ENCODE data around the gene KRT14. TPM values are rescaled to one million over a fixed set of nuclear protein-coding genes. Genes with fewer than 3 reads are reported as not detected.

The KRT14 gene
- total and polyA plus RNA-seq, 2 experiments from 2014 or later = not detected

DNA sequence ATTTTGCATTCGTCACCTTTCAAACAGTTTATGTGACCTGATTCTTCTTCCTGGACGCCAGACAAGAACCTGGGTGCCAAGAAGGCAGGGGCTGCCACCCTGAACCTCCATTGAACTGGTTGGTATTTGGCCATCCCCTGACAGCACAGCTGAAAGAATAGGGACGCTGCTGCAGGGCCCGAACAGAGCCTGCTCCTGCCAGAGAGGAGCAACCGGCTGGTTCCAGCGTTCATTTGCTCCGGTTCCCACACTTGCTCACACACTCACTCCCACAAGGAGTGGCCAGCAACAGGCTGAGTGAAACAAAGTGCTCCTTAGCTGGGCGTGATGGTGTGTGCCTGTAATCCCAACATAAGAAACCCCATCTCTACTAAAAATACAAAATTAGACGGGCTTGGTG is 29.8 kb downstream of the KRT14 start:
- ATAC-seq (no peak), DNase-seq (ENCODE audit: low spot score) (no peak)
- peaks cover 8% of the 10 kb centered on the region for H3K4me1 Mint-ChIP-seq
- Histone ChIP-seq H3K4me1 (ENCODE audit: insufficient read depth) (no peaks in the 10 kb centered on the region; the same call in none of the 2 replicates), H3K4me3 (no peak overlapping the region), H3F3A (replicated peaks; ENCODE audit: low read depth) (no peaks in the 10 kb centered on the region), H2AFZ (no peak overlapping the region), H3K27ac (ENCODE audit: low read depth) (no peak overlapping the region), H3K9me2 (ENCODE audit: insufficient read depth) (no peaks in the 10 kb centered on the region), H4K20me1 (replicated peaks; ENCODE audit: insufficient read depth) (no peaks in the 10 kb centered on the region), H3K27me3 (ENCODE audit: insufficient read depth) (no peaks in the 10 kb centered on the region), H3K36me3 (ENCODE audit: insufficient read depth) (no peaks in the 10 kb centered on the region), H3K4me2 (no peak overlapping the region), H3K79me2 (replicated peaks; ENCODE audit: insufficient read depth) (no peaks in the 10 kb centered on the region)
- no peak overlapping the region for H3K27ac Mint-ChIP-seq
- no peaks in the 10 kb centered on the region for H3K36me3 Mint-ChIP-seq (ENCODE audit: low read depth)
- no peaks in the 10 kb centered on the region for H3K9me3 Mint-ChIP-seq
- no peak for TF ChIP-seq EZH2phosphoT487 (IDR thresholded peaks at IDR 0.05; ENCODE audit: unreplicated experiment)
- no peak for TF ChIP-seq JUNB (IDR thresholded peaks at IDR 0.05; ENCODE audit: unreplicated experiment)
- TF ChIP-seq STAT1 (IDR thresholded peaks at IDR 0.05; ENCODE audit: unreplicated experiment) = no peak
- TF ChIP-seq, protein P1, sequence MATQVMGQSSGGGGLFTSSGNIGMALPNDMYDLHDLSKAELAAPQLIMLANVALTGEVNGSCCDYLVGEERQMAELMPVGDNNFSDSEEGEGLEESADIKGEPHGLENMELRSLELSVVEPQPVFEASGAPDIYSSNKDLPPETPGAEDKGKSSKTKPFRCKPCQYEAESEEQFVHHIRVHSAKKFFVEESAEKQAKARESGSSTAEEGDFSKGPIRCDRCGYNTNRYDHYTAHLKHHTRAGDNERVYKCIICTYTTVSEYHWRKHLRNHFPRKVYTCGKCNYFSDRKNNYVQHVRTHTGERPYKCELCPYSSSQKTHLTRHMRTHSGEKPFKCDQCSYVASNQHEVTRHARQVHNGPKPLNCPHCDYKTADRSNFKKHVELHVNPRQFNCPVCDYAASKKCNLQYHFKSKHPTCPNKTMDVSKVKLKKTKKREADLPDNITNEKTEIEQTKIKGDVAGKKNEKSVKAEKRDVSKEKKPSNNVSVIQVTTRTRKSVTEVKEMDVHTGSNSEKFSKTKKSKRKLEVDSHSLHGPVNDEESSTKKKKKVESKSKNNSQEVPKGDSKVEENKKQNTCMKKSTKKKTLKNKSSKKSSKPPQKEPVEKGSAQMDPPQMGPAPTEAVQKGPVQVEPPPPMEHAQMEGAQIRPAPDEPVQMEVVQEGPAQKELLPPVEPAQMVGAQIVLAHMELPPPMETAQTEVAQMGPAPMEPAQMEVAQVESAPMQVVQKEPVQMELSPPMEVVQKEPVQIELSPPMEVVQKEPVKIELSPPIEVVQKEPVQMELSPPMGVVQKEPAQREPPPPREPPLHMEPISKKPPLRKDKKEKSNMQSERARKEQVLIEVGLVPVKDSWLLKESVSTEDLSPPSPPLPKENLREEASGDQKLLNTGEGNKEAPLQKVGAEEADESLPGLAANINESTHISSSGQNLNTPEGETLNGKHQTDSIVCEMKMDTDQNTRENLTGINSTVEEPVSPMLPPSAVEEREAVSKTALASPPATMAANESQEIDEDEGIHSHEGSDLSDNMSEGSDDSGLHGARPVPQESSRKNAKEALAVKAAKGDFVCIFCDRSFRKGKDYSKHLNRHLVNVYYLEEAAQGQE (IDR thresholded peaks at IDR 0.05; ENCODE audit: unreplicated experiment) = no peak
- TF ChIP-seq NANOG (IDR thresholded peaks at IDR 0.05; ENCODE audit: borderline replicate concordance) = no peak
- peaks cover 16% of the 10 kb centered on the region for H3K27me3 Mint-ChIP-seq (ENCODE audit: insufficient read depth, low read depth, poor library complexity)
- no peak overlapping the region for H3K4me3 Mint-ChIP-seq

DNA sequence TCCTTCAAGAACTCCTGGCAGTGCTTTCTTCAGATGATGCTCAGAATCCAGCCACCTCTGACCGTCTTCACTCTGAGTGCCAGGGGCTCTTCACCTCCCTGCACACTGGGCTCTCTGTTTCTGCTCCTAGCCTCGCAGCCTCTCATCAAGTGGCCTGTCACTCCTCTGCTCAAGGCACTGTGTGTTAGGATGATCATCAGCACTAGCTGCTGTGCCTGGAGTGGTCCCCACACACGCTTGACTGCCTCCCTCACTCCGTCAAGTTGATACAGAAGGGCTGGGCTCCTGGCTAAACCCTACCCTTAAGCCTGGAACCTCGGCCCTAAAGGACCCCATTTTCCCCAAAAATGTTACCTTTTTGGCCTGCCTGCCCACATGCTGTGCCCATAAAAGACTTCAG is 30.4 kb downstream of the KRT14 start:
- Mint-ChIP-seq H3K27me3 (ENCODE audit: insufficient read depth, low read depth, poor library complexity) (peaks cover 18% of the 10 kb centered on the region), H3K4me1 (peaks cover 8% of the 10 kb centered on the region), H3K36me3 (ENCODE audit: low read depth) (no peaks in the 10 kb centered on the region), H3K9me3 (no peaks in the 10 kb centered on the region), H3K27ac (no peak overlapping the region), H3K4me3 (no peak overlapping the region)
- Histone ChIP-seq H3F3A (replicated peaks; ENCODE audit: low read depth) (no peaks in the 10 kb centered on the region), H3K36me3 (ENCODE audit: insufficient read depth) (no peaks in the 10 kb centered on the region), H3K9me2 (ENCODE audit: insufficient read depth) (no peaks in the 10 kb centered on the region), H4K20me1 (replicated peaks; ENCODE audit: insufficient read depth) (no peaks in the 10 kb centered on the region), H3K4me1 (ENCODE audit: insufficient read depth) (no peaks in the 10 kb centered on the region; the same call in none of the 2 replicates), H3K79me2 (replicated peaks; ENCODE audit: insufficient read depth) (no peaks in the 10 kb centered on the region), H3K27ac (ENCODE audit: low read depth) (no peak overlapping the region), H3K4me2 (no peak overlapping the region), H3K4me3 (no peak overlapping the region), H2AFZ (no peak overlapping the region), H3K27me3 (ENCODE audit: insufficient read depth) (no peaks in the 10 kb centered on the region)
- ATAC-seq (no peak), DNase-seq (ENCODE audit: low spot score) (no peak)
- no peak for TF ChIP-seq STAT1 (IDR thresholded peaks at IDR 0.05; ENCODE audit: unreplicated experiment)
- TF ChIP-seq, protein P2, sequence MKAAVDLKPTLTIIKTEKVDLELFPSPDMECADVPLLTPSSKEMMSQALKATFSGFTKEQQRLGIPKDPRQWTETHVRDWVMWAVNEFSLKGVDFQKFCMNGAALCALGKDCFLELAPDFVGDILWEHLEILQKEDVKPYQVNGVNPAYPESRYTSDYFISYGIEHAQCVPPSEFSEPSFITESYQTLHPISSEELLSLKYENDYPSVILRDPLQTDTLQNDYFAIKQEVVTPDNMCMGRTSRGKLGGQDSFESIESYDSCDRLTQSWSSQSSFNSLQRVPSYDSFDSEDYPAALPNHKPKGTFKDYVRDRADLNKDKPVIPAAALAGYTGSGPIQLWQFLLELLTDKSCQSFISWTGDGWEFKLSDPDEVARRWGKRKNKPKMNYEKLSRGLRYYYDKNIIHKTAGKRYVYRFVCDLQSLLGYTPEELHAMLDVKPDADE (IDR thresholded peaks at IDR 0.05) = no peak
- TF ChIP-seq EZH2phosphoT487 (IDR thresholded peaks at IDR 0.05; ENCODE audit: unreplicated experiment) = no peak
